HEK293 (cell line): Measurements from ENCODE around the gene FRMD3.

ENCODE experiments used
- CTCF ChIA-PET: fragments of 350-600 bp; formaldehyde crosslinking; extraction: SDS; loops from one replicate; lab custom pipeline; 2021; ENCODE audit warnings: antibody characterized with exemption; lab: Yijun Ruan, JAX
- POLR2A ChIA-PET: fragments of 300-600 bp; formaldehyde crosslinking; extraction: SDS; loops from one replicate; lab custom pipeline; 2020; ENCODE audit warnings: antibody characterized with exemption, inconsistent platforms; lab: Yijun Ruan, JAX
- H3K27ac ChIP-seq: fragments of 200-500 bp; sonication (Bioruptor generic); 2 replicates; pipeline ENCODE4 v1.5.1; 2014; ENCODE audit warnings: low read depth, low read length, control low read depth, inconsistent platforms; ENCODE audit errors: extremely low read depth
- H3K36me3 ChIP-seq, 2 experiments: fragments of 200-500 bp in 1 of 2; sonication (Bioruptor generic) in 1 of 2; 1 replicate in 1 of 2; 2 replicates in 1 of 2; pipeline ENCODE4 v1.5.1; 2014 to 2017; ENCODE audit warnings: inconsistent platforms in 2 of 2, low read length in 2 of 2; ENCODE audit not compliant: control insufficient read depth in 2 of 2, insufficient read depth in 1 of 2
- H3K4me1 ChIP-seq: fragments of 200-500 bp; sonication (Bioruptor generic); 2 replicates; pipeline ENCODE4 v1.5.1; 2014; ENCODE audit warnings: mild to moderate bottlenecking, low read length, inconsistent platforms; ENCODE audit not compliant: control insufficient read depth, insufficient read depth
- H3K4me3 ChIP-seq: 2 replicates; pipeline ENCODE4 v1.5.1; 2011; ENCODE audit warnings: low read depth, mild to moderate bottlenecking, control low read depth, low read length, moderate library complexity
- H3K9me3 ChIP-seq: fragments of 200-500 bp; sonication (Bioruptor generic); 2 replicates; pipeline ENCODE4 v1.5.1; 2014; ENCODE audit warnings: low read depth, low read length, inconsistent platforms; ENCODE audit not compliant: control insufficient read depth, insufficient read depth
- BCL11A ChIP-seq: fragments of 450-650 bp; formaldehyde crosslinking; IDR thresholded peaks from 2 replicates; pipeline ENCODE4 v1.5.1; 2016; ENCODE audit warnings: low read depth, missing biosample characterization, missing genetic modification characterization
- GLIS2 ChIP-seq: fragments of 450-650 bp; formaldehyde crosslinking; IDR thresholded peaks from 2 replicates; pipeline ENCODE4 v1.5.1; 2016; ENCODE audit warnings: missing biosample characterization, missing genetic modification characterization
- KLF7 ChIP-seq: fragments of 450-650 bp; formaldehyde crosslinking; IDR thresholded peaks from 2 replicates; pipeline ENCODE4 v1.5.1; 2016; ENCODE audit warnings: missing biosample characterization, missing genetic modification characterization, borderline replicate concordance
- KLF8 ChIP-seq: fragments of 450-650 bp; formaldehyde crosslinking; IDR thresholded peaks from 2 replicates; pipeline ENCODE4 v1.5.1; 2016; ENCODE audit warnings: missing biosample characterization, missing genetic modification characterization
- MEIS1 ChIP-seq: sonication (generic); formaldehyde crosslinking; IDR thresholded peaks from 2 replicates; pipeline ENCODE4 v1.8.1; 2022; ENCODE audit warnings: missing genetic modification reagents, mild to moderate bottlenecking, borderline replicate concordance
- OSR2 ChIP-seq: fragments of 450-650 bp; formaldehyde crosslinking; IDR thresholded peaks from 2 replicates; pipeline ENCODE4 v1.5.1; 2016; ENCODE audit warnings: missing biosample characterization, missing genetic modification characterization
- SP3 ChIP-seq: fragments of 450-650 bp; formaldehyde crosslinking; IDR thresholded peaks from 2 replicates; pipeline ENCODE4 v1.5.1; 2016; ENCODE audit warnings: missing biosample characterization, missing genetic modification characterization
- ZBTB1 ChIP-seq: fragments of 450-650 bp; formaldehyde crosslinking; IDR thresholded peaks from 2 replicates; pipeline ENCODE4 v1.5.1; 2016; ENCODE audit warnings: missing biosample characterization, missing genetic modification characterization
- ZBTB7A ChIP-seq: fragments of 450-650 bp; formaldehyde crosslinking; IDR thresholded peaks from 2 replicates; pipeline ENCODE4 v1.5.1; 2016; ENCODE audit warnings: low read depth, missing biosample characterization, missing genetic modification characterization
- ZFP41 ChIP-seq: fragments of 450-650 bp; formaldehyde crosslinking; IDR thresholded peaks from 2 replicates; pipeline ENCODE4 v1.5.1; 2016; ENCODE audit warnings: missing biosample characterization, missing genetic modification characterization, borderline replicate concordance
- ZNF133 ChIP-seq: fragments of 450-650 bp; formaldehyde crosslinking; IDR thresholded peaks from 2 replicates; pipeline ENCODE4 v1.5.1; 2016; ENCODE audit warnings: missing biosample characterization, missing genetic modification characterization
- ZNF155 ChIP-seq: fragments of 450-650 bp; formaldehyde crosslinking; IDR thresholded peaks from 2 replicates; pipeline ENCODE4 v1.5.1; 2016; ENCODE audit warnings: missing biosample characterization, missing genetic modification characterization
- ZNF174 ChIP-seq: fragments of 450-650 bp; formaldehyde crosslinking; IDR thresholded peaks from 2 replicates; pipeline ENCODE4 v1.5.0; 2017; ENCODE audit warnings: missing biosample characterization, mild to moderate bottlenecking, missing genetic modification characterization
- ZNF324 ChIP-seq: fragments of 450-650 bp; formaldehyde crosslinking; IDR thresholded peaks from 2 replicates; pipeline ENCODE4 v1.5.1; 2016; ENCODE audit warnings: missing biosample characterization, missing genetic modification characterization
- ZNF416 ChIP-seq: fragments of 450-650 bp; formaldehyde crosslinking; IDR thresholded peaks from 2 replicates; pipeline ENCODE4 v1.5.1; 2016; ENCODE audit warnings: missing biosample characterization, missing genetic modification characterization
- ZNF555 ChIP-seq: fragments of 450-650 bp; formaldehyde crosslinking; conservative IDR thresholded peaks from 2 replicates; pipeline ENCODE4 v1.5.1; 2017; ENCODE audit warnings: missing biosample characterization, mild to moderate bottlenecking, missing genetic modification characterization, inconsistent platforms
- ZNF560 ChIP-seq: fragments of 450-650 bp; formaldehyde crosslinking; IDR thresholded peaks from 2 replicates; pipeline ENCODE4 v1.5.1; 2017; ENCODE audit warnings: missing biosample characterization, missing genetic modification characterization, borderline replicate concordance
- ZNF571 ChIP-seq: fragments of 450-650 bp; formaldehyde crosslinking; IDR thresholded peaks from 2 replicates; pipeline ENCODE4 v1.5.0; 2017; ENCODE audit warnings: missing biosample characterization, missing genetic modification characterization
- ZNF623 ChIP-seq: fragments of 450-650 bp; formaldehyde crosslinking; IDR thresholded peaks from 2 replicates; pipeline ENCODE4 v1.5.1; 2016; ENCODE audit warnings: missing biosample characterization, missing genetic modification characterization
- ZNF626 ChIP-seq: fragments of 450-650 bp; sonication (Bioruptor Pico); formaldehyde crosslinking; IDR thresholded peaks from 2 replicates; pipeline ENCODE4 v1.5.1; 2018; ENCODE audit warnings: missing biosample characterization, missing genetic modification characterization, inconsistent platforms
- ZNF660 ChIP-seq: fragments of 450-650 bp; IDR thresholded peaks from 2 replicates; pipeline ENCODE4 v1.5.1; 2018; ENCODE audit warnings: missing biosample characterization, mild to moderate bottlenecking, missing genetic modification characterization
- ZNF677 ChIP-seq: fragments of 450-650 bp; IDR thresholded peaks from 2 replicates; pipeline ENCODE4 v1.5.0; 2018; ENCODE audit warnings: missing biosample characterization, mild to moderate bottlenecking, missing genetic modification characterization, moderate library complexity
- ZNF777 ChIP-seq: fragments of 450-650 bp; formaldehyde crosslinking; IDR thresholded peaks from 2 replicates; pipeline ENCODE4 v1.5.1; 2017; ENCODE audit warnings: missing biosample characterization, missing genetic modification characterization, borderline replicate concordance
- ZSCAN16 ChIP-seq: fragments of 450-650 bp; formaldehyde crosslinking; IDR thresholded peaks from 2 replicates; pipeline ENCODE4 v1.5.1; 2016; ENCODE audit warnings: missing biosample characterization, missing genetic modification characterization
- TF ChIP-seq, protein P1 (sequence below): fragments of 450-650 bp; formaldehyde crosslinking; IDR thresholded peaks from 2 replicates; pipeline ENCODE4 v1.5.1; 2016; ENCODE audit warnings: missing biosample characterization, missing genetic modification characterization

FRMD3 gene

GRCh38 chr9:83231039-83231438, 307.2 kb downstream of the FRMD3 start:
- Histone ChIP-seq H3K36me3 (no peaks in the 10 kb centered on the region), H3K27ac (no peak overlapping the region), H3K4me1 (no peaks in the 10 kb centered on the region), H3K4me3 (no peak overlapping the region), H3K9me3 (no peaks in the 10 kb centered on the region)
- POLR2A ChIA-PET = interaction anchor here (1.1 kb wide), 1 partner anchor 11 kb away, joined by 3 read pairs; no protein-coding TSS in a partner anchor
- CTCF ChIA-PET = no interaction called here
- TF ChIP-seq BCL11A (tag by site-specific recombination) = no peak
- TF ChIP-seq, protein P1, sequence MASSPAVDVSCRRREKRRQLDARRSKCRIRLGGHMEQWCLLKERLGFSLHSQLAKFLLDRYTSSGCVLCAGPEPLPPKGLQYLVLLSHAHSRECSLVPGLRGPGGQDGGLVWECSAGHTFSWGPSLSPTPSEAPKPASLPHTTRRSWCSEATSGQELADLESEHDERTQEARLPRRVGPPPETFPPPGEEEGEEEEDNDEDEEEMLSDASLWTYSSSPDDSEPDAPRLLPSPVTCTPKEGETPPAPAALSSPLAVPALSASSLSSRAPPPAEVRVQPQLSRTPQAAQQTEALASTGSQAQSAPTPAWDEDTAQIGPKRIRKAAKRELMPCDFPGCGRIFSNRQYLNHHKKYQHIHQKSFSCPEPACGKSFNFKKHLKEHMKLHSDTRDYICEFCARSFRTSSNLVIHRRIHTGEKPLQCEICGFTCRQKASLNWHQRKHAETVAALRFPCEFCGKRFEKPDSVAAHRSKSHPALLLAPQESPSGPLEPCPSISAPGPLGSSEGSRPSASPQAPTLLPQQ (tag by site-specific recombination) = no peak
- no peak for TF ChIP-seq ZNF626 (tag by site-specific recombination)
- no peak for TF ChIP-seq MEIS1 (CRISPR knock-in tag)
- no peak for TF ChIP-seq ZNF155 (tag by site-specific recombination)
- no peak for TF ChIP-seq ZNF623 (tag by site-specific recombination)
- TF ChIP-seq ZNF677 (tag by site-specific recombination) = no peak
- TF ChIP-seq OSR2 (tag by site-specific recombination) = no peak
- no peak for TF ChIP-seq ZBTB1
- TF ChIP-seq ZBTB7A (tag by site-specific recombination) = no peak
- no peak for TF ChIP-seq ZNF133 (tag by site-specific recombination)
- TF ChIP-seq ZNF571 (tag by site-specific recombination) = no peak
- TF ChIP-seq ZNF555 (tag by site-specific recombination) = no peak
- no peak for TF ChIP-seq ZNF174
- TF ChIP-seq, all 188 proteins: peak for 0

DNA sequence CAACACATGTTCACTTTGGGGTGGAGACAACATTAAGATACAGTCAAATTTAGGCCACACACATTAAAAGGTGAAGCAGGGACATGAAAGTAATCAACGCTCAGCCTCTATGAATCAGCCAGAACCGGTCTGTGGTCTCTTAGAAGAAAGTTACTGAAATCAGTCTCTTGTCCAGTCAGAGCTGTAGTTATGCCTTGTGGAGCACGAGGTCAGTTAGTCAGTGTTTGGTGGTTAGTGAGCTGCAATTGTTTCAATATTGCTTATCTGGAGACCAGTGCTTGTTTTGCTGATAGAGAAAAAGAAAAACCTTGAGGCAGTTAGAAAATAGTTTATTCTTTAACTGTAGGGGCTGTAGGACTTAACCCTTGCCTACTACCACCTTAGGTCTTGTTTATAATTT, 317.5 kb downstream of the FRMD3 start:
- ChIA-PET POLR2A (no interaction called here), CTCF (interaction anchor here (0.7 to 2.0 kb wide), 3 partner anchors 12 to 113 kb away, joined by 3 to 15 read pairs (median 4); no protein-coding TSS in a partner anchor)
- no peaks in the 10 kb centered on the region for H3K9me3 ChIP-seq
- H3K4me3 ChIP-seq = no peak overlapping the region
- no peak for TF ChIP-seq GLIS2
- no peak for TF ChIP-seq ZNF560 (tag by site-specific recombination)
- no peak for TF ChIP-seq ZNF777 (tag by site-specific recombination)
- TF ChIP-seq ZNF416 = no peak
- TF ChIP-seq ZNF324 (tag by site-specific recombination) = no peak
- TF ChIP-seq KLF8 = no peak
- TF ChIP-seq ZNF660 = no peak
- TF ChIP-seq ZFP41 = no peak
- TF ChIP-seq SP3 (tag by site-specific recombination) = no peak
- no peak for TF ChIP-seq KLF7 (tag by site-specific recombination)
- TF ChIP-seq ZSCAN16 (tag by site-specific recombination) = no peak
- H3K27ac ChIP-seq = no peak overlapping the region
- H3K36me3 ChIP-seq = no peaks in the 10 kb centered on the region
- 0 out of 2 replicates have a peak, but pooled peaks cover 2% of the 10 kb centered on the region for H3K4me1 ChIP-seq
